ENCODE data around the gene ZNF385B. TPM values are rescaled to one million over a fixed set of nuclear protein-coding genes. Genes with fewer than 3 reads are reported as not detected.

ZNF385B gene
- total and polyA plus RNA-seq, 9 of the 15 experiments (the other 6 are each of a cell fraction or from before 2014, with no cell fraction given) = 0.50 TPM; not detected in 8

GRCh38 chr2:179769323-179769722 is 92.1 kb downstream of the ZNF385B start:
- ATAC-seq = no peak; the same call in 2 of the 3 replicates
- Histone ChIP-seq H3K36me3 (ENCODE audit: control insufficient read depth, insufficient read depth, low read length) (no peaks in the 10 kb centered on the region), H2AFZ (ENCODE audit: low read depth, low read length) (no peak overlapping the region), H3K79me2 (ENCODE audit: control insufficient read depth, insufficient read depth, low read length) (no peaks in the 10 kb centered on the region), H3K9me1 (ENCODE audit: control insufficient read depth, insufficient read depth, low read length) (no peaks in the 10 kb centered on the region), H3K4me2 (ENCODE audit: insufficient read depth, low read length) (no peak overlapping the region), H3K4me1 (replicated peaks in 1 of 2; ENCODE audit: control insufficient read depth in 2 of 2, insufficient read depth in 2 of 2, low read length in 2 of 2) (no peaks in the 10 kb centered on the region), H3K9me3 (replicated peaks; ENCODE audit: control insufficient read depth, insufficient read depth, low read depth, low read length) (no peaks in the 10 kb centered on the region), H3K27ac (ENCODE audit: extremely low read depth, low read depth, low read length) (no peak overlapping the region), H3K9ac (ENCODE audit: insufficient read depth in 1 of 2, low read depth in 2 of 2, low read length in 2 of 2) (no peak overlapping the region), H4K20me1 (replicated peaks; ENCODE audit: control insufficient read depth, insufficient read depth, low read length) (no peaks in the 10 kb centered on the region), H3K4me3 (no peak overlapping the region), H3K27me3 (ENCODE audit: control insufficient read depth in 2 of 2, insufficient read depth in 2 of 2, low read length in 2 of 2) (no peaks in the 10 kb centered on the region)
- ChIA-PET CTCF (ENCODE audit: low intra/inter-chr PET ratio) (no interaction called here), POLR2A (no interaction called here)
- DNase-seq (ENCODE audit: extremely low read depth in 1 of 4, low spot score in 3 of 4) = no peak
- intact Hi-C loops (cut with micrococcal nuclease) (no loop called here), in situ Hi-C loops (cut with MboI) (no loop called here)
- BruUV-seq (replicated peaks) = no TSS peak
- no peak for FAIRE-seq
- 18% methylated on average over 8 of the region's 8 CpGs for WGBS (ENCODE audit: insufficient coverage, low coverage, missing lambda C conversion rate)
- no peak for TF ChIP-seq SMC3 (conservative IDR thresholded peaks at IDR 0.05; ENCODE audit: insufficient read depth, low read depth, low read length)
- TF ChIP-seq THRB (CRISPR knock-in tag; conservative IDR thresholded peaks at IDR 0.05) = no peak
- TF ChIP-seq CREB3L1 (IDR thresholded peaks at IDR 0.05; ENCODE audit: borderline replicate concordance, low read depth) = no peak
- no peak for TF ChIP-seq RBBP5 (IDR thresholded peaks at IDR 0.05; ENCODE audit: borderline replicate concordance, insufficient read depth, low read length, poor library complexity, severe bottlenecking)
- no peak for TF ChIP-seq GTF2B (IDR thresholded peaks at IDR 0.05; ENCODE audit: extremely low read depth, insufficient read length)
- TF ChIP-seq TAF7 (tag; IDR thresholded peaks at IDR 0.05) = no peak
- no peak for TF ChIP-seq RB1 (IDR thresholded peaks at IDR 0.05; ENCODE audit: low read depth)
- no peak for TF ChIP-seq CREM (IDR thresholded peaks at IDR 0.05; ENCODE audit: low read depth)
- no peak for TF ChIP-seq HNRNPUL1 (IDR thresholded peaks at IDR 0.05; ENCODE audit: low read length)
- TF ChIP-seq HNRNPL (IDR thresholded peaks at IDR 0.05; ENCODE audit: low read depth, low read length) = no peak
- TF ChIP-seq, protein P1, sequence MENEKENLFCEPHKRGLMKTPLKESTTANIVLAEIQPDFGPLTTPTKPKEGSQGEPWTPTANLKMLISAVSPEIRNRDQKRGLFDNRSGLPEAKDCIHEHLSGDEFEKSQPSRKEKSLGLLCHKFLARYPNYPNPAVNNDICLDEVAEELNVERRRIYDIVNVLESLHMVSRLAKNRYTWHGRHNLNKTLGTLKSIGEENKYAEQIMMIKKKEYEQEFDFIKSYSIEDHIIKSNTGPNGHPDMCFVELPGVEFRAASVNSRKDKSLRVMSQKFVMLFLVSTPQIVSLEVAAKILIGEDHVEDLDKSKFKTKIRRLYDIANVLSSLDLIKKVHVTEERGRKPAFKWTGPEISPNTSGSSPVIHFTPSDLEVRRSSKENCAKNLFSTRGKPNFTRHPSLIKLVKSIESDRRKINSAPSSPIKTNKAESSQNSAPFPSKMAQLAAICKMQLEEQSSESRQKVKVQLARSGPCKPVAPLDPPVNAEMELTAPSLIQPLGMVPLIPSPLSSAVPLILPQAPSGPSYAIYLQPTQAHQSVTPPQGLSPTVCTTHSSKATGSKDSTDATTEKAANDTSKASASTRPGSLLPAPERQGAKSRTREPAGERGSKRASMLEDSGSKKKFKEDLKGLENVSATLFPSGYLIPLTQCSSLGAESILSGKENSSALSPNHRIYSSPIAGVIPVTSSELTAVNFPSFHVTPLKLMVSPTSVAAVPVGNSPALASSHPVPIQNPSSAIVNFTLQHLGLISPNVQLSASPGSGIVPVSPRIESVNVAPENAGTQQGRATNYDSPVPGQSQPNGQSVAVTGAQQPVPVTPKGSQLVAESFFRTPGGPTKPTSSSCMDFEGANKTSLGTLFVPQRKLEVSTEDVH (IDR thresholded peaks at IDR 0.05; ENCODE audit: low read depth, partially characterized antibody) = no peak
- no peak for TF ChIP-seq XRCC3 (IDR thresholded peaks at IDR 0.05)
- no peak for TF ChIP-seq ZNF253 (CRISPR knock-in tag; conservative IDR thresholded peaks at IDR 0.05)
- TF ChIP-seq, protein P2, sequence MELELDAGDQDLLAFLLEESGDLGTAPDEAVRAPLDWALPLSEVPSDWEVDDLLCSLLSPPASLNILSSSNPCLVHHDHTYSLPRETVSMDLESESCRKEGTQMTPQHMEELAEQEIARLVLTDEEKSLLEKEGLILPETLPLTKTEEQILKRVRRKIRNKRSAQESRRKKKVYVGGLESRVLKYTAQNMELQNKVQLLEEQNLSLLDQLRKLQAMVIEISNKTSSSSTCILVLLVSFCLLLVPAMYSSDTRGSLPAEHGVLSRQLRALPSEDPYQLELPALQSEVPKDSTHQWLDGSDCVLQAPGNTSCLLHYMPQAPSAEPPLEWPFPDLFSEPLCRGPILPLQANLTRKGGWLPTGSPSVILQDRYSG (tag; conservative IDR thresholded peaks at IDR 0.05; ENCODE audit: low read depth) = no peak
- TF ChIP-seq CXXC5 (CRISPR knock-in tag; IDR thresholded peaks at IDR 0.05) = no peak
- no peak for TF ChIP-seq HDAC8 (tag; IDR thresholded peaks at IDR 0.05)
- no peak for TF ChIP-seq MED1 (CRISPR knock-in tag; IDR thresholded peaks at IDR 0.05; ENCODE audit: borderline replicate concordance)
